ENCODE measurements around the gene RBM10.

- no peak for TF ChIP-seq POLR2A (IDR thresholded peaks at IDR 0.05)
- TF ChIP-seq CTCF (IDR thresholded peaks at IDR 0.05), result no peak
- no peak for TF ChIP-seq EP300 (IDR thresholded peaks at IDR 0.05)
Observed at GRCh38 chrX:47212381-47213293, 67.6 kb downstream of the RBM10 start.
